Lung (tissue), 12 donors: ENCODE data around the gene APCDD1. TPM values are rescaled to one million over a fixed set of nuclear protein-coding genes. Genes with fewer than 3 reads are reported as not detected.

Source experiments
- ATAC-seq: fragments of 200-7000 bp; cut with Tn5 transposase; one replicate; pipeline ENCODE4 v1.9.1; 2020; ENCODE audit warnings: moderate number of reproducible peaks; ENCODE audit not compliant: insufficient read depth, low FRiP score
- DNase-seq, 3 donors: peaks; one replicate each; pipeline ENCODE4 v3.0.0-alpha.2; 2013 to 2017
- H3K27ac ChIP-seq, 2 donors: one replicate each; pipeline ENCODE4 v1.5.1; 2013; ENCODE audit warnings: mild to moderate bottlenecking in 2 of 2, moderate library complexity in 2 of 2, control low read depth in 1 of 2, inconsistent platforms in 1 of 2, low read depth in 1 of 2, low read length in 1 of 2
- H3K27me3 ChIP-seq, 3 donors: one replicate each; pipeline ENCODE4 v1.5.1; 2013; ENCODE audit warnings: low read length in 2 of 3; ENCODE audit not compliant: control insufficient read depth in 3 of 3, insufficient read depth in 3 of 3
- H3K36me3 ChIP-seq, 4 donors: one replicate each; pipeline ENCODE4 v1.5.1; 2013; ENCODE audit warnings: low read length in 4 of 4, mild to moderate bottlenecking in 1 of 4, moderate library complexity in 1 of 4; ENCODE audit not compliant: control insufficient read depth in 4 of 4, insufficient read depth in 4 of 4
- H3K4me1 ChIP-seq, 5 donors: one replicate each; pipeline ENCODE4 v1.5.1; 2013; ENCODE audit warnings: low read length in 5 of 5, mild to moderate bottlenecking in 2 of 5, moderate library complexity in 1 of 5; ENCODE audit not compliant: control insufficient read depth in 5 of 5, insufficient read depth in 5 of 5
- H3K4me3 ChIP-seq: one replicate; pipeline ENCODE4 v1.5.1; 2013; ENCODE audit warnings: mild to moderate bottlenecking, control low read depth, moderate library complexity
- H3K9ac ChIP-seq, 2 donors: one replicate each; pipeline ENCODE4 v1.5.1; 2013; ENCODE audit warnings: low read length in 2 of 2, control low read depth in 1 of 2; ENCODE audit not compliant: insufficient read depth in 1 of 2
- H3K9me3 ChIP-seq, 4 donors: one replicate each; pipeline ENCODE4 v1.5.1; 2013; ENCODE audit warnings: low read length in 3 of 4, mild to moderate bottlenecking in 1 of 4, moderate library complexity in 1 of 4; ENCODE audit not compliant: control insufficient read depth in 4 of 4, insufficient read depth in 3 of 4
- WGBS, 2 donors: extraction: QIAGEN DNeasy Blood & Tissue Kit; methylation state at CpG; one replicate each; pipeline ENCODE4 v1.1.7; 2013; 5-methylcytosine and 5-hydroxymethylcytosine counted together
- polyA plus RNA-seq, 2 donors: library from polyadenylated mRNA; stranded (reverse); fragments of 200-250 nt; gene quantifications; one replicate each; pipeline ENCODE4 v1.2.1, GENCODE V29; 2013
- total RNA-seq, 2 donors: library from RNA; depleted of rRNA in 1 of 2; stranded (reverse); fragments of >200 nt in 1 of 2; gene quantifications; one replicate each; pipeline ENCODE4 v1.2.1, GENCODE V29; 2014 to 2021
- TF ChIP-seq, protein P1 (sequence below): IDR thresholded peaks from 2 replicates; pipeline ENCODE4 v1.5.1; 2012; ENCODE audit warnings: mild to moderate bottlenecking; ENCODE audit errors: control extremely low read depth, extremely low read depth
- donor health status: control.
- donor health status: control.
- donor health status: Bipolar disorder and iron deficiency.
- donor health status: healthy.
- donor health status: DM: yes; HTN: yes; CAD: no.

APCDD1 gene
- total and polyA plus RNA-seq, 4 donors = 6.8 to 77.4 (median 29.3) TPM

DNA sequence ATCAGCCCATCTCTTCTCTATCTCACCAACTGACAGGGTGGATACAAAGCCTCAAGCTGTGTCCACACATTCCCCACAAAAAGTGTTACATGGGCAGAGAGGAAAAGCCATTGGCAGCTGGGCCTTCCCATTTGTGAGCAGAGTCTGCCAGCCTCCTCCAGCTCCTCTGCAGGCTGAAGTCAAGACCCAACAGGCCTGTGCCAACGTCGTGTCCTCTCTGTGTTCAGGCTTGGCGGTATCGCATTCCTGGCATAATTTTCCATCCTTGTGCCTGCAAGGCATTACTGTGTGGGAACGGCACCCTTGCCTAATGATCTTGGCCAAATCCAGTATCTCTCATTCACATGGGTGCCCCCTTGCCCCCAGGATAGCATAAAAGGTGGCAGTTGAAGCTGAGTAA, 41.5 kb upstream of the APCDD1 start:
- Histone ChIP-seq H3K27ac (no peak overlapping the region), H3K36me3 (no peaks in the 10 kb centered on the region), H3K4me1 (peaks cover 0 to 12% (median 0%) of the 10 kb centered on the region in 5 donors), H3K9ac (no peak overlapping the region), H3K4me3 (no peak overlapping the region), H3K27me3 (no peaks in the 10 kb centered on the region), H3K9me3 (no peaks in the 10 kb centered on the region)
- WGBS, 2 donors = 76 to 92% methylated on average over 5 of the region's 5 CpGs
- ATAC-seq = no peak
- TF ChIP-seq, protein P1, sequence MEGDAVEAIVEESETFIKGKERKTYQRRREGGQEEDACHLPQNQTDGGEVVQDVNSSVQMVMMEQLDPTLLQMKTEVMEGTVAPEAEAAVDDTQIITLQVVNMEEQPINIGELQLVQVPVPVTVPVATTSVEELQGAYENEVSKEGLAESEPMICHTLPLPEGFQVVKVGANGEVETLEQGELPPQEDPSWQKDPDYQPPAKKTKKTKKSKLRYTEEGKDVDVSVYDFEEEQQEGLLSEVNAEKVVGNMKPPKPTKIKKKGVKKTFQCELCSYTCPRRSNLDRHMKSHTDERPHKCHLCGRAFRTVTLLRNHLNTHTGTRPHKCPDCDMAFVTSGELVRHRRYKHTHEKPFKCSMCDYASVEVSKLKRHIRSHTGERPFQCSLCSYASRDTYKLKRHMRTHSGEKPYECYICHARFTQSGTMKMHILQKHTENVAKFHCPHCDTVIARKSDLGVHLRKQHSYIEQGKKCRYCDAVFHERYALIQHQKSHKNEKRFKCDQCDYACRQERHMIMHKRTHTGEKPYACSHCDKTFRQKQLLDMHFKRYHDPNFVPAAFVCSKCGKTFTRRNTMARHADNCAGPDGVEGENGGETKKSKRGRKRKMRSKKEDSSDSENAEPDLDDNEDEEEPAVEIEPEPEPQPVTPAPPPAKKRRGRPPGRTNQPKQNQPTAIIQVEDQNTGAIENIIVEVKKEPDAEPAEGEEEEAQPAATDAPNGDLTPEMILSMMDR = no peak
- no peak for DNase-seq

DNA sequence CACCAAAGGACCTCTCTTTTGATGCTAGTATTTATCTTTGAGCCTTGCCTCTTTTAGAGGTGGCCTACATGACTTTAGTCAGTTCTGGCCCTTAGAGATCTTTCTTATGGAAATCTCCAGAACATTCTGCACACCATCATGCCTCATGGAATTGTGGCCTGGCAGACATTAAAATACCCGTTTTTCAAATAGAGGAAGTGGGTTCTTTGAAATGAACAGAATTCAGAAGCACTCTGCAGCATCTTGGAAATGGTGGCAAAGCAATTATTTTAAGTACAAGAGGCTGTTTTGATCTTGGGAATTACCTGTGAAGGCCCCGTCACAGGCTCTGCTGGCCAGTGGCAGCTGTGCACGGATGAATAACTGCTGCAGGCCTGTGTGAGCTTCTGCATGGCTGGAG, 40.7 kb upstream of the APCDD1 start:
- Histone ChIP-seq H3K9me3 (no peaks in the 10 kb centered on the region), H3K4me1 (peaks cover 0 to 12% (median 0%) of the 10 kb centered on the region in 5 donors), H3K27ac (no peak overlapping the region), H3K27me3 (no peaks in the 10 kb centered on the region), H3K9ac (no peak overlapping the region), H3K36me3 (no peaks in the 10 kb centered on the region), H3K4me3 (no peak overlapping the region)
- 64 to 77% methylated on average over 3 of the region's 3 CpGs for WGBS, 2 donors
- DNase-seq = no peak
- no peak for ATAC-seq
- TF ChIP-seq, protein P1 = no peak

DNA sequence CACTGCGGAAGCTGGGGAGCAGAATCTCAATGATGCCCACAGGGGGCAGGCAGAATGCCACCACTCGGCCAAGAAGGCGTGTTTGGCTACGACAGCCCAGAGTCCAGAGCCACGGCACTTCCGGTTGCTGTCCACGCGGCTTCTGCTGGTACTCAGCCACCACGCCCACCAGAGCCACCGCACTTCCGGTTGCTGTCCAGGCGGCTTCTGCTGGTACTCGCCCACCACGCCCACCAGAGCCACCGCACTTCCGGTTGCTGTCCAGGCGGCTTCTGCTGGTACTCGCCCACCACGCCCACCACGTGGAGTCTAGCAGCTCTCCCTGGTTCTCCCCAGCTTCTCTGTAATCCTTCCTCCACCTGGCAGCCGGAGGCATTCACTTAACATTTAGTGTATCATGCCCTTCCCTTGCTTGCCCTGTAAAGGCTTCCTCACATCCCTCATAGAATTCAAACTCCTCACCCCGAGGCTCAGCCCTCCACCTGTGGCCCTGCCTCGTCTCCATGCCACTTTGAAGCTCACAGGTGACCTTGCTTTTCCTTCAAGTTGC, 40.1 kb upstream of the APCDD1 start:
- ATAC-seq (no peak), DNase-seq (no peak)
- Histone ChIP-seq H3K9me3 (no peaks in the 10 kb centered on the region), H3K4me1 (peaks cover 0 to 12% (median 0%) of the 10 kb centered on the region in 5 donors), H3K27ac (no peak overlapping the region), H3K4me3 (no peak overlapping the region), H3K27me3 (no peaks in the 10 kb centered on the region), H3K9ac (no peak overlapping the region), H3K36me3 (no peaks in the 10 kb centered on the region)
- TF ChIP-seq, protein P1 = no peak
- 95 to 97% methylated on average over 23 of the region's 23 CpGs for WGBS, 2 donors

DNA sequence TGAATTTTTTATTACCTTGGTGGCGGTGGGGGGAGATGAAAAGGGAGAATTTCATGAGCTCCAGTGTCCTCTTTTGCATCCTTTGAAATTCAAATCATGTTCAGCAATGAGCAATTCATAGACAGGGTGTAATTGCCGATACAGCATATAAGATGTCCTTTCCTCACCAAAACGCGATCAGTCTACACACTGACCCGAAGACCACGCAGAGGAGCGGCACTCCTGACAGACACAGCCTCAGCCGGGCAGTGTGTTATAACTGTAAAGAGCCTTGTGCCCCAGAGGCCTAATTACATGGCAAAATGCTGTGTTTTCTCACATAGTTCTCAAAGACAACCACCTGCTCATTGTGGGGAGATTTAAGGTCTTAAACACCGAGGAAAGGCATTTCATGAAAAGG, 38.4 kb upstream of the APCDD1 start:
- H3K4me1 ChIP-seq = peaks cover 0 to 3% (median 0%) of the 10 kb centered on the region in 5 donors
- H3K4me3 ChIP-seq = no peak overlapping the region
- no peaks in the 10 kb centered on the region for H3K27me3 ChIP-seq
- no peak overlapping the region for H3K27ac ChIP-seq
- H3K36me3 ChIP-seq = no peaks in the 10 kb centered on the region
- ATAC-seq = no peak
- TF ChIP-seq, protein P1 = no peak
- no peak overlapping the region for H3K9ac ChIP-seq
- H3K9me3 ChIP-seq = peaks cover 0 to 5% (median 0%) of the 10 kb centered on the region in 4 donors
- no peak for DNase-seq
- WGBS, 2 donors = 80 to 87% methylated on average over 9 of the region's 9 CpGs
